ENCODE data around the gene SPNS1. TPM values are rescaled to one million over a fixed set of nuclear protein-coding genes. Genes with fewer than 3 reads are reported as not detected.
A peak's percentile ranks its signal among the peaks of the same experiment; 100 is the strongest.
"Not testable (repeated sequence)": the region's sequence is repeated elsewhere in the genome, so short reads cannot be mapped to it uniquely, and the experiment has no call there.

Gene SPNS1
- total RNA-seq, 1 experiment from 2014 or later: 38.6 TPM

DNA sequence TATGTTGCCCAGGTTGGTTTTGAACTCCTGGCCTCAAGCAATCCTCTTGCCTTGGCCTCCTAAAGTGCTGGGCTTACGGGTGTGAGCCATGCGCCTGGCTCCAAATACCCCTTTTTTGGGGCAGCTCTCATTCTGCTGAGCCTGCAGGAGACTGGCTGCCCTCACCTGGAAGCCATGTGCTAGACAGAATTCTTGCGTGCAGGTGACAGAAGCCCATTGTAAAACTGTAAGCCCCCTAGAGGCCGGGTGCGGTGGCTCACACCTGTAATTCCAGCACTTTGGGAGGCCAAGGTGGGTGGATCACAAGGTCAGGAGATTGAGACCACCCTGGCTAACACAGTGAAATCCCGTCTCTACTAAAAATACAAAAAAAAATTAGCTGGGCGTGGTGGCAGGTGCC lies 5.8 kb downstream of the SPNS1 start:
- H3K79me2 ChIP-seq (ENCODE audit: insufficient read depth, low read length); H3K27ac ChIP-seq (ENCODE audit: insufficient read length, low read depth, low read length); H2BK120ac ChIP-seq (ENCODE audit: low read depth, low read length, poor library complexity, severe bottlenecking); H4K20me1 ChIP-seq (ENCODE audit: control insufficient read depth, insufficient read depth, insufficient read length); H3K56ac ChIP-seq (ENCODE audit: insufficient read length, low read depth, low read length); H3K18ac ChIP-seq (ENCODE audit: insufficient read length, low read depth, low read length); H3K4me1 Mint-ChIP-seq; H3K4me1 ChIP-seq (ENCODE audit: insufficient read depth, low read length); H3K4me3 Mint-ChIP-seq; H2AK5ac ChIP-seq (ENCODE audit: insufficient read length, low read length); H2BK5ac ChIP-seq (ENCODE audit: insufficient read length, low read length); H3K9me3 ChIP-seq (ENCODE audit: control insufficient read depth, low read depth, low read length); H3K79me1 ChIP-seq (ENCODE audit: insufficient read depth, low read depth, low read length, poor library complexity, severe bottlenecking); H3K23ac ChIP-seq (ENCODE audit: insufficient read length, low read depth, low read length); H2BK20ac ChIP-seq (ENCODE audit: low read depth, low read length, poor library complexity, severe bottlenecking); H4K5ac ChIP-seq (ENCODE audit: insufficient read length, low read depth, low read length); H3T11ph ChIP-seq (ENCODE audit: low read length); H3K14ac ChIP-seq (ENCODE audit: insufficient read depth, low read length); H3K9ac ChIP-seq (ENCODE audit: extremely low read depth, insufficient read length, low read length); H4K91ac ChIP-seq (ENCODE audit: insufficient read length, low read depth, low read length); H2AFZ ChIP-seq (ENCODE audit: low read length); DNase-seq; H3K27ac Mint-ChIP-seq; H2BK12ac ChIP-seq (ENCODE audit: insufficient read length, low read depth, low read length); H4K8ac ChIP-seq (replicated peaks; ENCODE audit: insufficient read length, low read depth, low read length); H3K27me3 Mint-ChIP-seq (ENCODE audit: low read depth); H3K4me2 ChIP-seq (ENCODE audit: insufficient read depth, insufficient read length, low read length); H3K9me3 Mint-ChIP-seq; H3K4ac ChIP-seq (ENCODE audit: low read depth, low read length); H3K27me3 ChIP-seq (ENCODE audit: insufficient read depth, low read length); H2BK15ac ChIP-seq (ENCODE audit: low read depth, low read length); H3K23me2 ChIP-seq (ENCODE audit: insufficient read length, low read depth, low read length, poor library complexity, severe bottlenecking): not testable (repeated sequence)
- WGBS (ENCODE audit: extremely low coverage, insufficient read length, low lambda C conversion rate): no CpG with 5 or more reads among the region's 7 CpGs
- peaks cover 19 to 43% (median 41%) of the 10 kb centered on the region in 3 experiments for H3K36me3 Mint-ChIP-seq (ENCODE audit: insufficient read depth in 1 of 3, low read depth in 3 of 3)
- peak; percentile 53; the same call in 2 of the 3 replicates for TF ChIP-seq CTCF (conservative IDR thresholded peaks at IDR 0.05)
